ENCODE results near the gene FIGNL2.
A peak's percentile ranks its signal among the peaks of the same experiment; 100 is the strongest.
"Not testable (repeated sequence)": the region's sequence is repeated elsewhere in the genome, so short reads cannot be mapped to it uniquely, and the experiment has no call there.

Gene FIGNL2

DNA sequence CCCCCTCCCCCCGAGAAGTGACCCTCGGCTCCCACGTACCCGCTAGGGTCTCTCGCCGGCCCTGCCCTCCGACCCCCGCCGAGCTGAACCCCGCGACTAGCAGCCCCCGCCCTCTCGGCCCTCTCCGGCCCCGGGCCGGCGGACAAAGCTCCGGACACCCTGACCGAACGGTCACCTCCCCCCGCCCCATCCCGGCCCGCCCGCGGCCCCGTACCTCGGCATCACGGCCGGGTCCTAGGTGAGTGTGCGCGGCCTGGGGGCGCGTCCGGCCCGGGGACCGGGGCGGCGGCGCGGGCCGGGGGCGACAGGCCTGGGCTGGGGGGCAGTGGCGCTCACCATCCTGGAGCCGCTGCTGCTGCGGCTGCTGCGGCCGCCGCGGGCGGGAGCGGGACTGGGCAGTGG lies at the start of gene FIGNL2:
Gene FIGNL2 (minus strand): TSS at position 393 of the 402 bp plus-strand sequence. CDS start 26,305 bp downstream, outside the sequence.
- no peak for DNase-seq (ENCODE audit: low read depth in 2 of 2)

GRCh38 chr12:51897181-51897580 lies 48.7 kb upstream of the FIGNL2 start:
- DNase-seq (ENCODE audit: low read depth in 2 of 2): no peak

- no peak for DNase-seq (ENCODE audit: low read depth in 2 of 2)
Measured at GRCh38 chr12:51896236-51896635, 47.7 kb upstream of the FIGNL2 start.

DNA sequence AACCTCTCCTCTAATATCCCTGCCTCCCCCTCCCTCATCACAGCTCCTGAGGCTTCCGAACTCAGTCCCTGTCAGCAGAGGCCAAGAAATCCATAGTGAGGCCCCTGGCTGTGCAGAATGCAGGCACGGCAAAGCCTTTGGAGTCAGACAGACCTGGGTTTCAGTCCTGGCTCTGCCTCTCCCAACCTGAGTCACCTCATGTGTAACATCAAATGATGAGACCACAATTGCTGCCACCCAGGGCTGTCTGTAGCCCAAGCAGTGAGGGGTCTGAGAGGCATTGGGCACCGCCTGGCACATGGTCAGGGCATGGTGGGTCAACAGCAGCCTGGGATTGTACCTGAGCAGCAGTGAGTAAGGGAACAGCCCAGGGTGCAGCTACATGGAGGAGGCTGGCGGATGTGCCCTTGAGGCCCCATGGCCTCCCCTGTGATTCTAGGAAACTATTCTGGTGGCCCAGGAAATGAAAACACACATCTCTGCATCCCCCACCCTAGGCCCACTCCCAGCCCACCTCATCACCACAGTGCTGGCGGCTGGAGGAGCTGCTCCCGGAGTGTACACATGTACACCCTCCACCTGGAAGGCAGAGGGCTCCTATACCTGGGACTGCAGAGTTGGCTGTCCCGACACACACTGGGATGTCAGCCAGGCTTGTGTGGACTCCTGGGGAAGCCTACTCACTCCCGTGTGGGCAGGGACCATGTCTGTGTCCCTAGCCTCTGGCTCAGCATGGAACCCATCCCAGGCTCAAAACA lies 47.0 kb upstream of the FIGNL2 start:
- DNase-seq (ENCODE audit: low read depth in 2 of 2): no peak

GRCh38 chr12:51893786-51894185 lies 45.3 kb upstream of the FIGNL2 start:
- DNase-seq (ENCODE audit: low read depth in 2 of 2): no peak

DNA sequence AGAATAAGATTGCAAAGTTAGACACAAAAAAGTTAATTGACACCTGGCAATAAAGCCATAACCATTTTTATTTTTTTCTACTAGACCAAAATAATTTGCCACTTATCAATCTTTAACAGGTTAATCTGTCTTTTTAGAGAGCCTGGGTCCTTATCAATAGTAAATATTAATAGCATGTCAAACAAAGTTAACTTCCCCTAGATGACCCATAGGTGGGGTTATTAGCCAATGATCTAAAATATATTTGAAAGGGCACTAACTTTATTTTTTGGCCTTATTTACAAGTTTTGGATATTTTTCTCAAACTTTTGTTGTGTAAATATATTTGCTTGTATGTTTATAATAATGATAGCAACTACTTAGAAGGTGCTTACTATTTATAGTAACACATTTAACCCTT lies 43.3 kb upstream of the FIGNL2 start:
- no peak for DNase-seq (ENCODE audit: low read depth in 2 of 2)

- DNase-seq (ENCODE audit: low read depth in 2 of 2): no peak
Measured at GRCh38 chr12:51890511-51891171, 42.1 kb upstream of the FIGNL2 start.

- no peak for DNase-seq (ENCODE audit: low read depth in 2 of 2)
Measured at GRCh38 chr12:51890133-51890464, 41.6 kb upstream of the FIGNL2 start.

DNA sequence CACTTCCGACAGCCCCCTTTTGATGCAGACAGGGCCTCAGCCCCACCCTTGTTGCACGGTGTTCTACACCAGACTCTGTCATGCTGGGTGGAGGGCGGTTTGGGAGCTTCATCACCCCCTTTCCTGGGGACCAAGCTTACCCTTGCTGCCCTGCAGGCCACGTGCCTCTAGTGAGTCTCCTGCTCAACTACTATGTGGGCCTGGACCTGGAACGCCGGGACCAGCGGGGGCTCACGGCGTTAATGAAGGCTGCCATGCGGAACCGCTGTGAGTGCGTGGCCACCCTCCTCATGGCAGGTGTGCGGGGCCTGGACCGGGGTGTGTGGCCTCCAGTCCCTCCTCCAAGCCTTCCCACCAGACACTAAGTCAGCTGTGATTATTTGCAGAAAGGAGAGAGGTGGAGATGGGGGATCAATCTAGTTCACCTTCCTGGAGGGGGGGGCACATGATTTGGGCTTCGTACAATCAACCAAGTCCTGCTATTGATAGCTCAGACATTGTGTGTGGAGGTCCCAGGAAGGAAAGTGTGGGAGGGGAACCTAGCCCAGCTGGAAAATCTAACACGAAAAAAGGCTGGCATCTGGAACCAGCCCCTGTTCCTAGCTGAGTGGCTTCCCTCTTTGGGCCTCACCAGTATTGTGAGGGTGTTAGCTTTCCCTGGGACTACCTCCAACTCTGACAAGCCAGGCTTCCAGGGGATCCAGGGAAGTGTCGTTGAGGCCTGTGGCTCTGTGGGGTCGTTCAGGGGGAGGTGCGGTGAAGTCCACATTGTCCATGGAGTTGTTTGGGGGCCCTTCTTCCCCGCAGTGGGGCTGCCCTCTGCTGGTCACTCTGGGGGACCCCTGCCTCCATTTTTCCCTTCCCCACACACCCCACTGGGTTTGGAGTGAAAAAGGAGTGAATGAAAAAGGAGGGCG lies 41.0 kb upstream of the FIGNL2 start:
- DNase-seq (ENCODE audit: low read depth in 2 of 2): no peak

DNA sequence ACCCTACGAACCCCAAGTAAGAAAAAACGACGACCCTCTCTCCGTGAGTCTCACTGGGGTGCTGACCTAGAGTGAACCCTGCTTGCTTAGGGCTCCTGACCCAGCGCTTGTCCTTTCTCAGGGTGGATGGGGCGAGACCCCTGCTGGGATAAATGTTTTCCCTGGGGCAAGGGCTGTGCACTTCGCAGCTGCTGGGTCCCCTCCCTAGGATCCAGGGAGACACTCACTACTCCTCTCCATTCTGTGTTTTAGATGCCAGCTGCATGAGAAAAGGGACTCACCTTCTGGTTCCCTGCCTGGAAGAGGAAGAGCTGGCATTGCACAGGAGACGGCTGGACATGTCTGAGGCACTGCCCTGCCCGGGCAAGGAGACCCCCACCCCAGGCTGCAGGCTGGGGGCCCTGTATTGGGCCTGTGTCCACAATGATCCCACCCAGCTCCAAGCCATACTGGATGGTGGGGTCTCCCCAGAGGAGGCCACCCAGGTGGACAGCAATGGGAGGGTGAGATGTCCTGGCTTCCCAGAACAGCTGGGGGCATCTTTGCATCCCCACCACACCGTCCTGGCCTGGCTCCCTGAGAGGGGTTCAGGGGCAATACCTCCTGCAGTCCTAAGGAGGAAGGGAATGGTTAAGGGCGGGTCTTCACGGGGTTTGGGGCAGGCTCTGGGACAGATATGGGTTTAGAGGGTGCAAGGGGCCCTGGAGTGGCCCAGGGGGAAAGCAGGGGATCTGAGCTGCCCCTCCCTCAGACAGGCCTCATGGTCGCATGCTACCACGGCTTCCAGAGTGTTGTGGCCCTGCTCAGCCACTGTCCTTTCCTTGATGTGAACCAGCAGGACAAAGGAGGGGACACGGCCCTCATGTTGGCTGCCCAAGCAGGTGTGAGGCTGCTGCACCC lies 40.0 kb upstream of the FIGNL2 start:
- no peak for DNase-seq (ENCODE audit: low read depth in 2 of 2)

DNA sequence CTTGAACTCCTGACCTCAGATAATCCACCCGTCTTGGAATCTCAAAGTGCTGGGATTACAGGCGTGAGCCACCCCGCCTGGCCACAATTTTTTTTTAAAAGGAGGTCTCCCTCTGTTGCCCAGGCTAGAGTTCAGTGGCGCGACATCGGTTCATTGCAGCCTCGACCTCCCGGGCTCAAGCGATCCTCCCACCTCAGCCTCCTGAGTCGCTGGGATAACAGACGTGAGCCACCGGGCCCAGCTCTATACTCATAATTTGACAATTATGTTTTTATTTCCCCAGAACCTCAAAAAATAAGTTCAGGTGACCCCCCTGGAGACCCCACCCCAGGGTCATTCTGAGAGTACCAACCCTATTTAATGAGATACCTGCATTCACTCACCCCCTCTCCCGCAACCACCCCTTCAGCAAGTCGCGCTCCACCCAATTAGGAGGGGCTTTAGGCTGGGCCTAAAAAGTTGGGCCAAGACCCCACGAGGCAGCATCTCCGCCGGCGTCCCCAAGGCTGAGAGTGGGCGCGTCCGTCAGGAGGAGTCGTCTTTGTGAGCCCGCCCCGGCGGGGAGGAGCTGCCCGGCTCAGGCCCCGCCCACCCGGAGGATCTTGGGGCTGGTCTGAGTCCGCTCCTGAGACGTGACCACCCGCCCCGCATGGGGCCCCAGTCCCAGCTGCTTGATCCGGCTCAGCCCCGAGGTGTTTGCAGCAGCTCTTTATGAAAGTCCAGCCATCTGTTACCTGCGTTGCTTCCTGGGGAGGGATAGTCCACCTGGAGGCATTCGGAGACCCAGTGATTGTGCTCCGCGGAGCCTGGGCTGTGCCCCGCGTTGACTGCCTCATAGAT lies 39.2 kb upstream of the FIGNL2 start, which contains the start of gene ANKRD33:
Gene ANKRD33 (plus strand): TSS at position 628 of the 840 bp plus-strand sequence. CDS start 84 bp downstream, at position 712.
- DNase-seq (ENCODE audit: low read depth in 2 of 2): no peak

GRCh38 chr12:51886021-51886710 lies 37.6 kb upstream of the FIGNL2 start:
- DNase-seq (ENCODE audit: low read depth in 2 of 2): peak in 1 of 2 donors; percentile 11

GRCh38 chr12:51885294-51886020 lies 36.9 kb upstream of the FIGNL2 start:
- DNase-seq (ENCODE audit: low read depth in 2 of 2): not testable (repeated sequence)

GRCh38 chr12:51884676-51885229 lies 36.2 kb upstream of the FIGNL2 start:
- no peak for DNase-seq (ENCODE audit: low read depth in 2 of 2)

DNA sequence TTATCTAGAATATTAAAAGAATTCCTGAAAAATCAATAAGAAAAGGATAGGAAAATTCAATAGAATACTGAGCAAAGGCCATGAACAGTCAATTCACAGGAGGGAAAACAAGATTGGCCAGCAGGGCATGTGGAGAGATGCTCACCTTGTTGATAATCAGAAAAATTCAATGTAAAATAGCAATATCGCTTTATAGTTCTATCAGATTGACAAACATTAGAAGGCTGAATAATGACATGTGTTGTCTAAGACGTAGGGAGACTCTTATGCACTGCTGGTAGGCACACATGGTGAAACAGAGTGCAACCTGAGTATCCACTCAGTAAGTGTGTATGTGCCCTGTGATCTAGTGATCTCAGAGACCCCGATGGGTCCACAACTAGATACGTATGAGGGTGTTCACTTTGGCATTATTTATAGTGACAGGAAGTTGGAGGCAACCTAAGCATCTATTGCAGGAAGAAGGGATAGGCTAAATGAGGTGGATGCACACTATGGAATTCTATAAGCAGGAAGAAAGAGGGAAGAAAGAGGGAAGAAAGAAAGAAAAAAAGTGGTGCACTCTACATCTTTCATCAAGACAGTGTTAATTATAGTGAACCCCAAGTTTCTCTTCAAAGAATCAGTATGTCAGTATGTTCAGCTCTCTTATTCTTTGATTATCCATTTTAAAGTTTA lies 35.6 kb upstream of the FIGNL2 start:
- no peak for DNase-seq (ENCODE audit: low read depth in 2 of 2)

DNA sequence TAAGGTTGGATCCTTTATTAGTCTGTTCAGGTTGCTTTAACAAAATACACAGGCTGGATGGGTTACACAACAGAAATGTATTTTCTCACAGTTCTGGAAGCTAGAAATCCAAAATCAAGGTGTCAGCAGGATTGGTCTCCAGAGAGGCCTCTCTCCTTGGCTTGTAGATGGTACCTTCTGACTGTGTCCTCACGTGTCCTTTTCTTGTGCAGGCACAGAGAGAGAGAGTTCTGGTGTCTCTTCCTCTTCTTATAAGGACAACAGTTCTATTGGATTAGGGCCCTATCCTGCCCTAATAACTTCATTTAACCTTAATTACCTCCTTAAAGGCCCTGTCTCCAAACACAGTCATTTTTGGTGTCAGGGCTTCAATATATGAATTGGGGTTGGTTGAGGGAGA lies 34.8 kb upstream of the FIGNL2 start:
- no peak for DNase-seq (ENCODE audit: low read depth in 2 of 2)

- no peak for DNase-seq (ENCODE audit: low read depth in 2 of 2)
Measured at GRCh38 chr12:51879102-51879501, 30.6 kb upstream of the FIGNL2 start.

GRCh38 chr12:51874486-51874885 lies 26.0 kb upstream of the FIGNL2 start:
- no peak for DNase-seq (ENCODE audit: low read depth in 2 of 2)

Data from stimulated activated CD8-positive, alpha-beta memory T cell treated with anti-CD3 and anti-CD28 coated beads, Interleukin-15, amount 100 ng/mL, for 4 hours (primary cell).